Measurements from ENCODE around the gene PSORS1C1. TPM values are rescaled to one million over a fixed set of nuclear protein-coding genes. Genes with fewer than 3 reads are reported as not detected.

Gene PSORS1C1
- total RNA-seq, 1 experiment from 2014 or later: 0.48 TPM

DNA sequence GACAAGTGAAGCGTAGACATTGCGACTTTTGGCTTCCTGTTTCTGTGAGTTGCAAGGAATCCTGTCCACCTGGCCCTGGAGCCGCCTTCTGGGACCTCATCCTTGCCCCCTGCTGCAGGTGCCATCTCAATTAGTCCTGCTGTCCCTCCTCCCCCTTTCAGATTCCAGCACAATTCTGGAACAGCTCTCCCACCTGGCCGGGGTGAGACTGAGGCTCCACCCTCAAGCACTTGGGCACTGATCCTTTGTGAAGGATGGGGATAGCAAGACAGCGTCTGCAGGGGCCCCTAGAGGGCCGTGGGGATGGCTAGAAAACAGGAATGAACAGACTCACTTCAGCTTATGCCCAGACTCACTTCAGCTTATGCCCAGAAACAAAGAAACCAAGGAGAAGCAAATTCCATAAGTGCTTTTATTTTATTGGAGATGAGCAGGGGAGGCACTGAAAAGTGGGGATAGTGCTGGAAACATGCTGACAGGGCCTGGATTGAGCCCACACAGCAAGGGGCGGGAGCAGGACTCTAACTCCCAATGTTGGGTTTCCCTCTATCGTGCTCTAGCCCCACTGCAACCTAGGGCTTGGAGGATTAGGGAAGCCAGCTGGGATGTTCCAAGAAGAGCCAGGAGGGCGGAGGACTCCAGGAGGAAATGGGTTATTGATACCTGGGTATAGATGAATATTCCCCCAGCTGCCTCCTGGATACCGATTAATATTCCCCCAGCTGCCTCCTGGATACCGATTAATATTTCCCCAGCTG, 3.6 kb upstream of the PSORS1C1 start:
- peak; percentile 58 for DNase-seq
- H3K4me1 ChIP-seq (ENCODE audit: insufficient read depth, low read length): peaks cover 14% of the 10 kb centered on the region; the same call in 1 of the 2 replicates
- no peak overlapping the region for H3K4ac ChIP-seq (ENCODE audit: low read depth, low read length)
- no peak overlapping the region for H2BK20ac ChIP-seq (ENCODE audit: low read depth, low read length, poor library complexity, severe bottlenecking)
- no peak overlapping the region for H4K8ac ChIP-seq (replicated peaks; ENCODE audit: insufficient read length, low read depth, low read length)
- no peaks in the 10 kb centered on the region for H4K20me1 ChIP-seq (ENCODE audit: control insufficient read depth, insufficient read depth, insufficient read length)
- no peak overlapping the region for H3K4me3 Mint-ChIP-seq
- H3K9me3 ChIP-seq (ENCODE audit: control insufficient read depth, low read depth, low read length): no peaks in the 10 kb centered on the region
- no peaks in the 10 kb centered on the region; a peak in 1 of 5 replicates for H3K9me3 Mint-ChIP-seq
- H3K23me2 ChIP-seq (ENCODE audit: insufficient read length, low read depth, low read length, poor library complexity, severe bottlenecking): no peaks in the 10 kb centered on the region
- no peak overlapping the region for H3K27ac ChIP-seq (ENCODE audit: insufficient read length, low read depth, low read length)
- H2BK15ac ChIP-seq (ENCODE audit: low read depth, low read length): no peak overlapping the region
- H3K27me3 Mint-ChIP-seq (ENCODE audit: low read depth): peaks cover 68% of the 10 kb centered on the region
- H3K27ac Mint-ChIP-seq: no peak overlapping the region
- no peaks in the 10 kb centered on the region for H3K36me3 Mint-ChIP-seq (ENCODE audit: insufficient read depth in 1 of 3, low read depth in 3 of 3)
- H3T11ph ChIP-seq (ENCODE audit: low read length): no peak overlapping the region
- no peak; the same call in 2 of the 3 replicates for TF ChIP-seq CTCF (conservative IDR thresholded peaks at IDR 0.05)
- H4K91ac ChIP-seq (ENCODE audit: insufficient read length, low read depth, low read length): no peak overlapping the region
- H2AFZ ChIP-seq (ENCODE audit: low read length): no peak overlapping the region
- H3K4me1 Mint-ChIP-seq: peaks cover 45 to 50% of the 10 kb centered on the region in 2 experiments
- no CpG with 5 or more reads among the region's 11 CpGs for WGBS (ENCODE audit: extremely low coverage, insufficient read length, low lambda C conversion rate)
- H2BK120ac ChIP-seq (ENCODE audit: low read depth, low read length, poor library complexity, severe bottlenecking): no peak overlapping the region
- H3K56ac ChIP-seq (ENCODE audit: insufficient read length, low read depth, low read length): no peak overlapping the region
- H3K79me1 ChIP-seq (ENCODE audit: insufficient read depth, low read depth, low read length, poor library complexity, severe bottlenecking): no peaks in the 10 kb centered on the region
- no peak overlapping the region for H3K18ac ChIP-seq (ENCODE audit: insufficient read length, low read depth, low read length)
- no peak overlapping the region for H3K9ac ChIP-seq (ENCODE audit: extremely low read depth, insufficient read length, low read length)
- H2BK5ac ChIP-seq (ENCODE audit: insufficient read length, low read length): no peak overlapping the region
- no peaks in the 10 kb centered on the region; the same call in 1 of the 2 replicates for H3K27me3 ChIP-seq (ENCODE audit: insufficient read depth, low read length)
- H3K23ac ChIP-seq (ENCODE audit: insufficient read length, low read depth, low read length): no peak overlapping the region
- no peak overlapping the region for H2BK12ac ChIP-seq (ENCODE audit: insufficient read length, low read depth, low read length)
- H3K4me2 ChIP-seq (ENCODE audit: insufficient read depth, insufficient read length, low read length): no peak overlapping the region
- no peak overlapping the region for H4K5ac ChIP-seq (ENCODE audit: insufficient read length, low read depth, low read length)
- H3K79me2 ChIP-seq (ENCODE audit: insufficient read depth, low read length): no peaks in the 10 kb centered on the region
- no peak overlapping the region for H3K14ac ChIP-seq (ENCODE audit: insufficient read depth, low read length)
- no peak overlapping the region for H2AK5ac ChIP-seq (ENCODE audit: insufficient read length, low read length)
